B cell (primary cell): ENCODE results near the gene RNF212.

ENCODE experiments used
- CTCF ChIP-seq: fragments of 200-600 bp; IDR thresholded peaks from one replicate; pipeline ENCODE4 v1.8.0; 2022; ENCODE audit warnings: antibody characterized with exemption, mild to moderate bottlenecking
- EZH2 ChIP-seq: IDR thresholded peaks from 2 replicates; pipeline ENCODE4 v1.6.1; 2012; ENCODE audit warnings: borderline replicate concordance, low read depth, mild to moderate bottlenecking, moderate library complexity, low read length; ENCODE audit not compliant: insufficient read depth, poor library complexity, severe bottlenecking

DNA sequence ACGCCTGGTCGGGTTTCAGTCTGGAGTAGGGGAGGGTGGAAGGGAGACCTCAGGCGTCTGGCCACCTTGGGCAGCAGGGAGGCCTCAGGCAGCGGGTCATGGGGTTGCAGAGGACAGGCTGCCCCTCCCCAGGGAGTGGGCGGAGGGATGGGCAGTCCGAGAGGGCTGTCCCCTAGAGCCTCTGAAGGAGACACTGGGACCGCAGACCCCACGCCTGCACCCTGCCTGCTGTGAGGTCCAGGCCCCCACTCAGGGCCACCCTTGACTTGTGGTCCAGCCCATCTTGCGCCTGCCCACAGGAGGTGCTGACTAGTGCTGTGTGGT lies 85.5 kb downstream of the RNF212 start:
- TF ChIP-seq EZH2 = no peak
- TF ChIP-seq CTCF = no peak
